ENCODE data around the gene L1TD1. TPM values are rescaled to one million over a fixed set of nuclear protein-coding genes. Genes with fewer than 3 reads are reported as not detected.

L1TD1 gene
- total RNA-seq, 1 donor from 2014 or later = 0.09 TPM

DNA sequence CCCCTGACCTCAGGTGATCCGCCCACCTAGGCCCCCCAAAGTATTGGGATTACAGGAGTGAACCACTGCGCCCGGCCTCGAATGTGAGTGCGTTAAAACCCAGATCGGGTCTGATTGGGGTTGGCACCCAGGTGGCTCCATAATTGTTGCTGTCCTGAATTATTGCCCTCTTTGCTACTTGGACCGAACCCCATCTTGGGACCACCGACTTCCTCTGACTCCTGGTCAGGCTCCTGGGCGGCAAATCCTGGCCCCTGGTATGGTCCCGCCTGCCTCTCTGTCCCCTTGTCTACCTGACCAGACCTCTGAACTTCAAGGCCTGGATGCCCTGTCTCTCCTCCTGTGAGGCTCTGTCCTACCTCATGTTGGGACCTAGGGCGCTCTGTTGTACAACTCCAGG is 32.8 kb downstream of the L1TD1 start:
- Mint-ChIP-seq H3K36me3 (ENCODE audit: low read depth) (no peaks in the 10 kb centered on the region), H3K27me3 (peaks cover 3% of the 10 kb centered on the region), H3K9me3 (no peaks in the 10 kb centered on the region), H3K4me1 (no peaks in the 10 kb centered on the region), H3K27ac (no peak overlapping the region), H3K4me3 (no peak overlapping the region)
- DNase-seq (no peak), ATAC-seq (ENCODE audit: low read depth) (no peak)
- ChIA-PET CTCF (no interaction called here), POLR2A (no interaction called here)
- no peak for TF ChIP-seq CTCF (IDR thresholded peaks at IDR 0.05)
- intact Hi-C loops (cut with micrococcal nuclease) = no loop called here

- H3K36me3 Mint-ChIP-seq (ENCODE audit: low read depth) = no peaks in the 10 kb centered on the region
- H3K9me3 Mint-ChIP-seq = no peaks in the 10 kb centered on the region
- no peak for ATAC-seq (ENCODE audit: low read depth)
- peaks cover 3% of the 10 kb centered on the region for H3K27me3 Mint-ChIP-seq
- ChIA-PET CTCF (no interaction called here), POLR2A (no interaction called here)
- H3K4me3 Mint-ChIP-seq = no peak overlapping the region
- intact Hi-C loops (cut with micrococcal nuclease) = no loop called here
- DNase-seq = no peak
- H3K4me1 Mint-ChIP-seq = no peaks in the 10 kb centered on the region
- TF ChIP-seq CTCF (IDR thresholded peaks at IDR 0.05) = no peak
- no peak overlapping the region for H3K27ac Mint-ChIP-seq
Measured at GRCh38 chr1:62228136-62228882, 33.7 kb downstream of the L1TD1 start.

DNA sequence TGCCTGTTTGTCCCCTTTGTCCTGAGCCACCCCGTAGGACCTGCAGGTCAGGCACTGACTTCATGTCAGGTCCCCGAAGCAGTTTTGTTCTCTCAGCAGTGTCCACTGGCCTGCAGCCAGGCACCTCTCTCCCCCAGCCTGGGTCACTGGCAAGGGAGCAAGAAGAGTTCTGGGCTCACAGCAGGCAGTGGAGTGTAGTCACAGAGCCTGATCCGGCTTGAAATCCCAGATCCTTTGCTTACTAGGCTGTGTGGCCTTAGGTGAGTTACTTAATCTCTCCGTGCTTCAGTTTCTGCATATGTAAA is 34.2 kb downstream of the L1TD1 start:
- TF ChIP-seq CTCF (IDR thresholded peaks at IDR 0.05) = no peak
- intact Hi-C loops (cut with micrococcal nuclease) = no loop called here
- Mint-ChIP-seq H3K27me3 (peaks cover 4% of the 10 kb centered on the region), H3K27ac (no peak overlapping the region), H3K9me3 (no peaks in the 10 kb centered on the region), H3K36me3 (ENCODE audit: low read depth) (no peaks in the 10 kb centered on the region), H3K4me3 (no peak overlapping the region), H3K4me1 (no peaks in the 10 kb centered on the region)
- DNase-seq (no peak), ATAC-seq (ENCODE audit: low read depth) (no peak)
- CTCF ChIA-PET = no interaction called here
- POLR2A ChIA-PET = no interaction called here

GRCh38 chr1:62229468-62229867 is 34.8 kb downstream of the L1TD1 start:
- no peaks in the 10 kb centered on the region for H3K9me3 Mint-ChIP-seq
- no peak for TF ChIP-seq CTCF (IDR thresholded peaks at IDR 0.05)
- no peaks in the 10 kb centered on the region for H3K4me1 Mint-ChIP-seq
- ChIA-PET CTCF (no interaction called here), POLR2A (no interaction called here)
- intact Hi-C loops (cut with micrococcal nuclease) = no loop called here
- H3K4me3 Mint-ChIP-seq = no peak overlapping the region
- peaks cover 4% of the 10 kb centered on the region for H3K27me3 Mint-ChIP-seq
- no peak for DNase-seq
- no peak overlapping the region for H3K27ac Mint-ChIP-seq
- no peak for ATAC-seq (ENCODE audit: low read depth)
- H3K36me3 Mint-ChIP-seq (ENCODE audit: low read depth) = no peaks in the 10 kb centered on the region

GRCh38 chr1:62229932-62230331 is 35.3 kb downstream of the L1TD1 start:
- H3K27me3 Mint-ChIP-seq = peaks cover 4% of the 10 kb centered on the region
- no peaks in the 10 kb centered on the region for H3K36me3 Mint-ChIP-seq (ENCODE audit: low read depth)
- H3K9me3 Mint-ChIP-seq = no peaks in the 10 kb centered on the region
- no peak overlapping the region for H3K27ac Mint-ChIP-seq
- no peak for DNase-seq
- no peaks in the 10 kb centered on the region for H3K4me1 Mint-ChIP-seq
- CTCF ChIA-PET = no interaction called here
- ATAC-seq (ENCODE audit: low read depth) = no peak
- intact Hi-C loops (cut with micrococcal nuclease) = no loop called here
- TF ChIP-seq CTCF (IDR thresholded peaks at IDR 0.05) = no peak
- POLR2A ChIA-PET = no interaction called here
- no peak overlapping the region for H3K4me3 Mint-ChIP-seq

Data from activated B cell treated with CpG ODN at 0.5 μM for 24 hours (primary cell).